Rectal smooth muscle tissue (tissue), 1 donor: ENCODE results near the gene TMSB15A.
A peak's percentile ranks its signal among the peaks of the same experiment; 100 is the strongest.
"Not testable (repeated sequence)": the region's sequence is repeated elsewhere in the genome, so short reads cannot be mapped to it uniquely, and the experiment has no call there.

Source experiments
- H3K27ac ChIP-seq: one replicate; pipeline ENCODE4 v1.7.0; 2013; ENCODE audit warnings: low read depth, low read length, inconsistent platforms
- H3K27me3 ChIP-seq: one replicate; pipeline ENCODE4 v1.7.0; 2013; ENCODE audit warnings: low read length; ENCODE audit not compliant: control insufficient read depth, insufficient read depth
- H3K36me3 ChIP-seq: one replicate; pipeline ENCODE4 v1.7.0; 2013; ENCODE audit warnings: low read length; ENCODE audit not compliant: control insufficient read depth, insufficient read depth
- H3K4me1 ChIP-seq: one replicate; pipeline ENCODE4 v1.7.0; 2013; ENCODE audit warnings: low read length; ENCODE audit not compliant: control insufficient read depth, insufficient read depth
- H3K4me3 ChIP-seq: one replicate; pipeline ENCODE4 v1.7.0; 2013; ENCODE audit warnings: low read length
- H3K9ac ChIP-seq: one replicate; pipeline ENCODE4 v1.7.0; 2013; ENCODE audit warnings: low read length

The TMSB15A gene

GRCh38 chrX:102515975-102516941 lies at the start of gene TMSB15A:
Gene TMSB15A (minus strand): TSS chrX:102516739.
- H3K4me3 ChIP-seq: peak within 1 kb of the TSS; percentile 65
- no peaks in the 10 kb centered on the region for H3K4me1 ChIP-seq
- no peaks in the 10 kb centered on the region for H3K27me3 ChIP-seq
- no peak within 1 kb of the TSS for H3K9ac ChIP-seq
- H3K36me3 ChIP-seq: no peaks in the 10 kb centered on the region
- no peak within 1 kb of the TSS for H3K27ac ChIP-seq

GRCh38 chrX:102560423-102561068 lies 44.0 kb upstream of the TMSB15A start:
- no peaks in the 10 kb centered on the region for H3K27me3 ChIP-seq
- no peak overlapping the region for H3K4me3 ChIP-seq
- no peaks in the 10 kb centered on the region for H3K36me3 ChIP-seq
- no peaks in the 10 kb centered on the region for H3K4me1 ChIP-seq
- H3K9ac ChIP-seq: no peak overlapping the region
- H3K27ac ChIP-seq: no peak overlapping the region

- Histone ChIP-seq H3K9ac (no peak overlapping the region), H3K27ac (no peak overlapping the region), H3K4me3 (no peak overlapping the region), H3K4me1 (no peaks in the 10 kb centered on the region), H3K27me3 (no peaks in the 10 kb centered on the region), H3K36me3 (no peaks in the 10 kb centered on the region)
These were observed 42.1 kb upstream of the TMSB15A start for GRCh38 chrX:102558607-102559006.

- H3K27me3 ChIP-seq: peaks cover 6% of the 10 kb centered on the region
- H3K4me3 ChIP-seq: no peak overlapping the region
- no peak overlapping the region for H3K9ac ChIP-seq
- H3K27ac ChIP-seq: no peak overlapping the region
- no peaks in the 10 kb centered on the region for H3K36me3 ChIP-seq
- H3K4me1 ChIP-seq: no peaks in the 10 kb centered on the region
These were observed 31.7 kb upstream of the TMSB15A start for GRCh38 chrX:102548231-102548630.

GRCh38 chrX:102546828-102547493 lies 30.4 kb upstream of the TMSB15A start:
- Histone ChIP-seq H3K4me3 (no peak overlapping the region), H3K27me3 (peaks cover 6% of the 10 kb centered on the region)

GRCh38 chrX:102546175-102546574 lies 29.6 kb upstream of the TMSB15A start:
- H3K4me3 ChIP-seq, H3K36me3 ChIP-seq, H3K9ac ChIP-seq, H3K27ac ChIP-seq, H3K4me1 ChIP-seq, H3K27me3 ChIP-seq: not testable (repeated sequence)

More at GRCh38 chrX:102546828-102547493, 30.4 kb upstream of the TMSB15A start:
- Histone ChIP-seq H3K4me1 (no peaks in the 10 kb centered on the region), H3K9ac (no peak overlapping the region), H3K27ac (no peak overlapping the region), H3K36me3 (no peaks in the 10 kb centered on the region)

GRCh38 chrX:102535958-102536357 lies 19.4 kb upstream of the TMSB15A start:
- H3K27ac ChIP-seq: no peak overlapping the region
- no peaks in the 10 kb centered on the region for H3K27me3 ChIP-seq
- H3K36me3 ChIP-seq: no peaks in the 10 kb centered on the region
- no peak overlapping the region for H3K4me3 ChIP-seq
- H3K4me1 ChIP-seq: no peaks in the 10 kb centered on the region
- H3K9ac ChIP-seq: no peak overlapping the region

- Histone ChIP-seq H3K27me3 (no peaks in the 10 kb centered on the region), H3K27ac (no peak overlapping the region), H3K4me3 (no peak overlapping the region), H3K4me1 (no peaks in the 10 kb centered on the region), H3K36me3 (no peaks in the 10 kb centered on the region), H3K9ac (no peak overlapping the region)
These were observed 787 bp upstream of the TMSB15A start for GRCh38 chrX:102517326-102517725.

GRCh38 chrX:102514536-102514935 lies 2.0 kb downstream of the TMSB15A start:
- Histone ChIP-seq H3K36me3 (no peaks in the 10 kb centered on the region), H3K27ac (no peak overlapping the region), H3K4me1 (no peaks in the 10 kb centered on the region), H3K27me3 (no peaks in the 10 kb centered on the region), H3K9ac (no peak overlapping the region), H3K4me3 (no peak overlapping the region)

- no peak overlapping the region for H3K9ac ChIP-seq
- H3K36me3 ChIP-seq: no peaks in the 10 kb centered on the region
- H3K4me1 ChIP-seq: no peaks in the 10 kb centered on the region
- no peak overlapping the region for H3K27ac ChIP-seq
- no peaks in the 10 kb centered on the region for H3K27me3 ChIP-seq
- no peak overlapping the region for H3K4me3 ChIP-seq
These were observed 17.8 kb downstream of the TMSB15A start for GRCh38 chrX:102498732-102499131.

GRCh38 chrX:102491766-102492165 lies 24.8 kb downstream of the TMSB15A start:
- no peaks in the 10 kb centered on the region for H3K36me3 ChIP-seq
- H3K4me3 ChIP-seq: no peak overlapping the region
- H3K27ac ChIP-seq: no peak overlapping the region
- H3K27me3 ChIP-seq: no peaks in the 10 kb centered on the region
- H3K4me1 ChIP-seq: no peaks in the 10 kb centered on the region
- H3K9ac ChIP-seq: no peak overlapping the region

- not testable (repeated sequence) for H3K4me1 ChIP-seq, H3K27me3 ChIP-seq, H3K4me3 ChIP-seq, H3K36me3 ChIP-seq, H3K9ac ChIP-seq, H3K27ac ChIP-seq
These were observed 37.8 kb downstream of the TMSB15A start for GRCh38 chrX:102478765-102479164.
